GM12875 (cell line): Measurements from ENCODE around the gene NELL1.

ENCODE experiments used
- H3K4me3 ChIP-seq: one replicate; pipeline ENCODE4 v1.5.1; 2011; ENCODE audit warnings: low read depth, low read length, control low read depth
- CTCF ChIP-seq: IDR thresholded peaks from 2 replicates; pipeline ENCODE4 v1.5.1; 2011; ENCODE audit warnings: low read depth, mild to moderate bottlenecking, control low read depth, inconsistent platforms, low read length, moderate library complexity, borderline replicate concordance; ENCODE audit not compliant: insufficient read depth

The NELL1 gene

GRCh38 chr11:20762116-20762844, 92.9 kb downstream of the NELL1 start:
- TF ChIP-seq CTCF = no peak
- no peak overlapping the region for H3K4me3 ChIP-seq

DNA sequence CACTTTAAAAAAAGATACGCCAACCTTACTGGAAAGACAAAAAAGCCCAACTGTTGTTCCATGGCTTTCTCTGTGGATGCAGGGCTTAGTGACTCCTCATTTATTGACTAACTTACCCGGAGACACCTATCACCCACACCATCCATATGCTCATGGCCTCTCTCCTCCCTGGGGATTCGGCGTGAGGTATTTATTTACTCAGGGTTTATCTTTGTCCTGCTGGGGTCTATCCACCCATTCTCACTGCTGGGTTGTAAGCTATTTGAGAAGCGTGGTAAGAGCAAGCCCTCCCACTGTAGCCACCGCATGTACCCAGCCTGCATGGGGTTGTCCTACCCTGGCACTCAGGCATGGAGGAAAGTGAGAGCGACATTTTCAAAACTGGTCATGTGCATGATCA, 93.6 kb downstream of the NELL1 start:
- TF ChIP-seq CTCF = no peak
- no peak overlapping the region for H3K4me3 ChIP-seq

- no peak for TF ChIP-seq CTCF
- no peak overlapping the region for H3K4me3 ChIP-seq
Measured at GRCh38 chr11:20770414-20770946, 101.1 kb downstream of the NELL1 start.

- no peak overlapping the region for H3K4me3 ChIP-seq
- no peak for TF ChIP-seq CTCF
Measured at GRCh38 chr11:20771026-20771425, 101.6 kb downstream of the NELL1 start.

- H3K4me3 ChIP-seq = no peak overlapping the region
- no peak for TF ChIP-seq CTCF
Measured at GRCh38 chr11:20771681-20772080, 102.3 kb downstream of the NELL1 start.

GRCh38 chr11:20775331-20775730, 105.9 kb downstream of the NELL1 start:
- H3K4me3 ChIP-seq = no peak overlapping the region
- TF ChIP-seq CTCF = no peak

GRCh38 chr11:20782775-20783174, 113.4 kb downstream of the NELL1 start:
- H3K4me3 ChIP-seq = no peak overlapping the region
- TF ChIP-seq CTCF = no peak
